Activated CD8-positive, alpha-beta memory T cell treated with anti-CD3 and anti-CD28 coated beads for 4 hours (primary cell): Measurements from ENCODE around the gene LAMTOR1.

Source experiments
- DNase-seq, 2 donors: peaks; one replicate each; pipeline ENCODE4 v3.0.0-alpha.2; 2020; ENCODE audit warnings: low read depth in 2 of 2

Gene LAMTOR1

DNA sequence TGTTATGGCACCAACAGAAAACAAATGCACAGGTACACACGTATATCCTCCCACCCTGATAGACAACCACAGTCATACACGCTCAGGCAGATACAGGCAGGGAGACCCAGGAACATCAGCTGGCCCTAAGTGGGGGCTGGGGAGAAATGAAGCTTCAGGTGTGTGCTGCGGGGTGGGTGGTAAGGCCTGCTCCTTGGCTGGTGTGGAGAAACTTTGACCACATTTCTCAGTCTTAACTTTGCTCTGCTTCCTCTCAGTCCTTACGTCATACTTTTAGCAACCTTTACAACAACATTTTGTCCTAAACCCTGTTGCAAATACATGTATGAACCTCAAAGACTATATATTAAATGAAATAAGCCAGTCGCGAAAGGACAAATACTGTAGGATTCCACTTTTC is 16.1 kb upstream of the LAMTOR1 start:
- no peak for DNase-seq

DNA sequence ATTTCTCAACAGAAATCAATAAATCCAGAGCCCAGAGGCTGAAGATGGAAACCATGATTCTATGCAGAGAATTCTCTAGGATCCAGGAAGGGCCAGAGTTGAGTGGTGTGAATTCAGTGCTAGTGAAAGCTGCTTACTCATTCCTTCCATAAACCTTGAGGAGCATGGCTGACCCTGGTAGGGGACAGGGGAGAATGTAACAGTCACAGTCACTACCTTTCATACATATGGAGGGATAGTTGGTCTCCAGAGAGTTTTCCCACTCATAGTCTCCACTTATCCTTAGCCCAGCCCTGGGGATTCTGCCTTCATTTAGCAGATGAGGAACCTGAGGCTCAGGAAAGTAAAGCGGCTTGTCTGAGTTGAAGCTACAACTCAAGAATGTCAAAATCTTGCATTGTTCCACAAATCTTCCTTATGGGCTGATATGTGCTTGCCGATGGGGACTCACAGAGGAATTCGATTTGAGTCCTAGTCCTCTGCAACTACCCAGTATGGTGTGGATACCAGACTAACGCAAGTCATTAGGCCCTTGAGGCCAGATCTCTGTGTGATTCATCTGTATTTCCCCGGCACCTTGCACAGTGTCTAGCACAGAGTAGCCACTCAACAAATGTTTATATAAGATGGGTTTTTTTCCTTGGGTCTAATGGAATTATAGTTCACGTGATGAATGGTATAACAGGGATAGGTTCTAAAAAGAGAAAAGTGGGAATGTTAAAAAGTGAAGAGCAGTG is 13.1 kb upstream of the LAMTOR1 start:
- no peak for DNase-seq

DNA sequence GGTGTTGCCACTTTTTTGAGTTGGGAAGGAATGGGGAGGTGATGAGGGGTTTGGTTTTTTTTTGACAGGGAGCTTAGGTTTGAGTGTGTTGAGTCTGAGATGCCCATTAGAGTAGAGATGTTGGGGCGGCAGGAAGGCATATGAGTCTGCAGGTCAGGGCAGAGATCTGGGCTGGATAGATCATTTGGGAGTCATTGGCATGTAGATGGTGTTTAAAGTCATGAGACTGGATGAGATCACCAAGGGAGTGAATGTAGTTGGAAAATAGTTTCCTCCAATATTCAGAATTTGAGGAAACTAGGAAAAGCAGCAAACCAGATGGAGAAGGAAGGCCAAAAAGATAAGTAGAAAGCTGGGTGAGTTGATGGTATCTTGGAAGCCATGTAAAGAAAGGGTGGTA is 11.5 kb upstream of the LAMTOR1 start:
- DNase-seq: no peak

DNA sequence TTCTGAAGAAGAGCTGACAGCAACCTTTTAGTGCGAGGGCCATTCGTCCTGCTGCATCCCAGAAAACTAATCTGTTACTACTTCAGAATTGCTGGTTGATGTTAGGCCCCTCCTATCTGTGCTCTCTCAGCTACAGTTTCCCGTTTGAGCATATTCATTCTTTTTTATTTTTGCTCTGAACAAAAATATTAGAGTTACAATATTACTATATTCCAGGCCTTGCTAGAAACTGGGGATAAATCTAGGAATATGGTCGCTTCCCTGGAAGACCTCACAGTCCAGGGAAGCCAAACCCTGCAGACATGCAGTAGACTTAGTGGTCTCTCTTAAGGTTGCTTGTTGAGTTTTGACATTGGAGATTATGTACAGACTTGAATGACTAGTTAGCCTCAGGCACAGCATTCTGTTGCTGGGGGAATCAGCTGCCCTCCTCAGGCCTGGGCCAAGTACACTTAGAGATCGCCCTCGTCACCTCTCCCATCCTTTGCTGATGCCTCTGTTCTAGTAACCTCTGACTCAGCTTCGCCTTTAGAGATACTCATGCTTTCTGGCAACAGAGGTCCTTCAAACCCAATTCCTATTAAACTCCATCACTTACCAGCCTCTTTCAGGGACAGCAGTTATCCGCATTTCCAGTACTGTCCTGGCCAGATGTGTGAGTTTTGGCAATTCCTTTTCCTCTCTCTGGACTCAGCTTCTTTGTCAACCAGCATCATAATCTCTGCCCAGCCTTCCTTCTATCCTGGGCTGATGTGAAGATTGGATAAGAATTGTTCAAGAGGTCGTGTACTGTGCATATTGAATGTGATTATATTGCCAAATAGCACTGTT is 10.1 kb upstream of the LAMTOR1 start:
- DNase-seq: no peak

DNA sequence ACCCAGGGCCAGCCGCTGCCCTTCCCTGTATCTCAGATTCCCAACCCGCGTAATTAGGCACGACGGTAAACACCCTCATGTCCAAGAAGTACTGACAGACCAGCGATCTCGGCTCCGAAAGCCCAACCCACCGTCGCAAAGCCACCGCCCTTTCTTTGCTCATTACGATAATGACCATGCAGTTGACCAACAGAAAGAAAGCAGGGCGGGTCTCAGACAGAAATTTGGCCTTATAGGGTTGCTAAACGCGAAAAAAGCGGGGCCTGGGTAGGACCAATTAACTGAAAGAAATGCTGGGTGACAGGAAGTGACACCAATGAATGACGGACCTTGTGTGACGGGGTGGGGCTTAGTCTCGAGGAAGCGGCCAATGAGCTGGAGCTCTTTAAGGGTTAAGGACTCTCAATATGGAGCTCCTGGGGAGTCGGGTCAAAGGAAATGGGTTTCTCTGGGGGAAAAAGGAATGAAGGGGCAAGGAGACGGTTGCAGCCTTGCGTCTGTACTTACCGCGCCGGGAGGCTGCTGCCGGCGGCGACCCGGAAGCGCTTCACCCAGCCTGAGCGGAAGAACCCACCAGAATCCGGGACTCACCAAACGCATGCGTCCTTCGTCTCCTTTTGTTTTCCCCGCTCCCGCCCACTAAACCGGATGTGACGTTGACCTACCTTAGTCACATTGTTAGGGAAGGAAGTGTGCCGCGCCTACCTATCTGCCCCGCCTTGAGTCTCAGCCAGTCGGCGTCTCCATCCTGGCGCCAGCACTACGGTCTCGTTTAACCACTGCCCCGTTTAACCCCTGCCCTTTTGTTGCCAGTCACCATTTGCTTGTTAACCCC is 9.3 kb upstream of the LAMTOR1 start, which contains the start of gene ANAPC15:
Gene ANAPC15 (minus strand): TSS at position 553 of the 835 bp plus-strand sequence. CDS start 1,419 bp downstream, outside the sequence.
- peak; percentile 99 for DNase-seq

DNA sequence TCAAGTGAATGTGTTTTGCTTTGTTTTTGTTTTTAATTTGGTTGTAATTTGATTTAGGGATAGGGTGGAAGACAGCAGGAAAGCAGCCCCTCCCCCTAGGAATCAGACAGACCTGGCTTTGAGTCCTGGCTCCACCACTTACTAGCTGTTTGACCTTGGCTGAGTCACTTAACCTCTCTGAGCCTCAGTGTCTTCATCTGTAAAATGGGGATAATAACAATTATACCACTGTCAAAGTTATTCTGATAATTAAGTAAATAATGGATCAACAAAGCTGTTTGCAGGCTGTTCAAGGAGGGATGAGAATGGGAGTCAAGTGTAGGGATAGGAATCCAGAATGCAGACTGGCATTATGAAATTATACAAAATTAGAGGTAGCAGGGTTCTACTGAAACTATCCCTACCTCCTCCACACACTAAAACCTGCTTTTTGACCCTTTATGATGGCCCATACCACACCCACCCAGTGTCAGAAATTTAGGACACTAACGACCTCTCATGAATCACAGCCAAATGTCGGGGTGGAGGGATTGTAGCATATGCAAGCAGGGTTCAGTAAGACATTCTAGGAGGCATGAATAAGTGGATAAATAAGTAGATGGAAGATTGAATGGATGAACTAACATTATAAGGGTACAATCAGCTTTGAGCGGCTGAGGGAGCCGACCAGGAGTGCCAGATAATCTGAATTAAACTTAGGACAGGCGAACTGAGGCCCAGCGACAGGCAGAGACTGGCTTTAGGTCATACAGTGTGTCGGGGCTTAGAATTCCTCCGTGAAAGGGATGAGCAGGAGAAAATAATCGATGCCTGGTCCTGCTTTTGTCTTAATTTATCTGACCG is 8.4 kb upstream of the LAMTOR1 start:
- no peak for DNase-seq

DNA sequence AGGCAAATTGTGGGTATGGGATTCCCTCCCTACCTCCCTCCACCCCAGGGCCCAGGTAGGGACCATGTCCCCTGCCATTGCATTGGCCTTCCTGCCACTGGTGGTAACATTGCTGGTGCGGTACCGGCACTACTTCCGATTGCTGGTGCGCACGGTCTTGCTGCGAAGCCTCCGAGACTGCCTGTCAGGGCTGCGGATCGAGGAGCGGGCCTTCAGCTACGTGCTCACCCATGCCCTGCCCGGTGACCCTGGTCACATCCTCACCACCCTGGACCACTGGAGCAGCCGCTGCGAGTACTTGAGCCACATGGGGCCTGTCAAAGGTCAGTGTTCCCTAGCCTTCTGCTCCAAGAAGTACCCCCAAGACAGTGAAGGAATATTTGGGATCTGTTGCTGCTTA is 2.8 kb upstream of the LAMTOR1 start, which contains the start of gene TOMT:
Gene TOMT (plus strand): TSS at position 37 of the 400 bp plus-strand sequence. CDS start 28 bp downstream, at position 65.
- DNase-seq: no peak

DNA sequence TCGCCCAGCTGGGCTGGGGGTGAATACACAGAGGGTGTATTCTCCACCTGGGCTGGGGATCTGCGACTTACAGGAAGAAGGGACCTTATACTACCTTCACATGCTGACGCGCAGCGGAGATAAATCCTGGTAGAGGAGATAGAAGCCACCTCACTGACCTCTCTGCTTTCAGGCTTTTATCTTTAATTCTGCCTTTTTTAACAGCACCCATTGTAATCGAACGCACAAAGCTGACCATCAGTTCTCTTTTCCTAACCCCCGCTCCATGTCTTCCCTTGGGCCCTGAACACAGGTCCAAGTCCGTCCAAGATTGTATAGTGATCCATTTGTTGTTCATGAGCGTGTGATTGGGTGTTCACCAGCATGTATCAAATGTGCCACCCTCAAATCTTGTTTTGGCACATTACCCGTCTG is 664 bp upstream of the LAMTOR1 start:
- DNase-seq: no peak

DNA sequence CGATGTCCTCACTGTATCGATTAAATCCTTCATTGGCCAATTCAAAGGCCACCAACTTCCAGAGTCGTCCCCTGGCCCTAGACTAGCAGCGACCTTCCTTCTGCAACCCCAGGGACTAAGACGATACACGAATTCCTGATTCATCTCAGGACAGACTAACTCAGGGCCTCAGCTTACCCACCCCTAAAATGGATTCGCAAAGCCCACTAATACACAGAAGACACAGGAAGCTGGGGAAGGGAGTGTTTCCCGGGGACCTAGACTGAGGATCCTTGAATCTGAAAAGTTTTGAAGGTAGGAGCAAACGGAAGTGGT is 509 bp downstream of the LAMTOR1 start:
- no peak for DNase-seq

DNA sequence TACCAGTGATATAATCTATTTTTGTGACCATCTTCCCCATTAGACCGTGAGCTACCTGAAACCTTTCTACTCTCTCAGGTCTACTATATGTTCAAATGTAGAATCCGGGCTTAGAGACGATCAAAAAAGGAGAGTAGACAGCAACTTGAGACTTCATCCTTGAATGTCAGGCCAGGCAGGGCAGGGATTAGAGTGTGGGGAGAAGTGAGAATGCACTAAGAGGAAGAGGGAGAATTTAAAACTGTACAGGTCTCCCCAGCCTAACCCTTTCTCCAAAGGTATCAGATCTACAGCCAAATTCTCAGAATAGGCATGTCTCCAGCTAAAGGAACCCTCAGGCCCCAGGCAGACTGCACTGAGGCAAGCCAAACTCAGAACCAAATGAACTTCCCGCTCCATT is 935 bp downstream of the LAMTOR1 start:
- no peak for DNase-seq

DNA sequence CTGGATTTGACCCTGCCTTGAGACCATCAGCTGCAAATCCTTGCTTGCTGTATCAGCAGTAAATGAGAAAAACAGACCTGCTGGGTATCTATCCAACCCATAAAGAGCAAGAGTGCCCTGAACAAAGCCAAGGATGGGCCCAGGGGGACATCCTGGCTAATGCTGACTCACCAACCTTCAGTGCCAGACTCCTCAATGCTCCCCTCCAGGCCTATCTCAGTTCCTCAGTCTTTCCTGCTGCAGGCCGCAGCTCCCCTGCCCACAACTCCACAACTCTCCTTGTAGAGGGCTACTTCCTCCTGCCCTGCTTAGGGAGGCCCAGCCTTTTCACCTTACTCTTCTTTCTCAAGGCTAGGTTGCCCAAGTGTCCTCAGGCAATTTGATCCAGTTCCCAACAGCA is 2.6 kb downstream of the LAMTOR1 start:
- no peak for DNase-seq

DNA sequence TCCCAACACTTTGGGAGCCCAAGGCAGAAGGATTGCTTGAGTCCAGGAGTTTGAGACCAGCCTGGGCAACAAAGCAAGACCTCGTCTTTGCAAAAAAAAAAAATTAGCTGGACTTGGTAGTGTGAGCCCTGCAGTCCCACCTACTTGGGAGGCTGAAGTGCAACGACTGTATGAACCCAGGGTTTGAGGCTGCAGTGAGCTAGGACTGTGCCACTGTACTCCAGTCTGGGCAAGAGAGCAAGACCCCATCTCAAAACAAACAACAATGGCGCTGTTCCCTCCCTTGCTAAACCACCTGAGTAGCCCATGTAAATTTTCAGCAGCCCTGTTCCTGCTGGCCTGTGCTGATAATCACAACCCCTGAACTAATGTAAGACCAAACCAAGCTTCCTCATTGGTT is 3.1 kb downstream of the LAMTOR1 start:
- DNase-seq: no peak

DNA sequence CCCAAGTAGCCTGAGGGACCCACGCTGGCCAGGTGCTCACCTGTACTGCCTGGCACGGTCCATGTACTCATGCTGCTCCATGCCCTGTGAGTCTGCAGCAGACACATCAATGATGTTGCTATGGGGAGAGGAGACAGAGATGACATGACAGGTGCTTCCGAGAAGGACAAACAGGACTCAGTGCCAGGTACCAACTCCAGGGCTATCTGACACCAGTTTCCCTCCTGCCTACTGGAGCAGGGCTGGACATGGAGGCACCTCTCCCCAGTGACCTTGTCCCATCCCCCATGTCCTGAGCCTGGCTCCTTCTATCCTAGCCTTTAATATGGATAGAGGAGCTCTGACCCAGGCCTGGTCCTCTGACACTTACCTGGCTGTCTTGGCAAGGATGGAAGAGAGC is 4.4 kb downstream of the LAMTOR1 start:
- no peak for DNase-seq

DNA sequence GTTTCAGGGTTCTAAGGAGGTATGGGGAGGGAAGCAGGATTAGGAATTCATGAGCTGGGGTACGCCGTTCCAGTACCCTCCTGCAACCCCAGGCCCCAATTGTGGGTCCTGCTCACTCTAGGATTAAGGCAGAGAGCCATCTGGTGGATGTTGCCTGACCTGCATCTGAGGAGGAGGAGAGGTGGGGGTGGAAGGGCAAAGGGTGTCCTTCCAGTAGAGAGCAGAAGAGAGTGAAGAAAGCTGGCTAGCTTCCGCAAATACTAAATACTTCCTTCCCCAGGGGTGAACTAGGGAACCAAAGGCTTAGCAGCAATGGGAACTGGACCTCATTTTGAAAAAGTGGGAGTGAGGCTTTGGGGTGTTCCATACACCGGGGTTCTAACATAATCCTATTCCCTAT is 11.8 kb downstream of the LAMTOR1 start:
- peak; percentile 31 to 35 for DNase-seq

DNA sequence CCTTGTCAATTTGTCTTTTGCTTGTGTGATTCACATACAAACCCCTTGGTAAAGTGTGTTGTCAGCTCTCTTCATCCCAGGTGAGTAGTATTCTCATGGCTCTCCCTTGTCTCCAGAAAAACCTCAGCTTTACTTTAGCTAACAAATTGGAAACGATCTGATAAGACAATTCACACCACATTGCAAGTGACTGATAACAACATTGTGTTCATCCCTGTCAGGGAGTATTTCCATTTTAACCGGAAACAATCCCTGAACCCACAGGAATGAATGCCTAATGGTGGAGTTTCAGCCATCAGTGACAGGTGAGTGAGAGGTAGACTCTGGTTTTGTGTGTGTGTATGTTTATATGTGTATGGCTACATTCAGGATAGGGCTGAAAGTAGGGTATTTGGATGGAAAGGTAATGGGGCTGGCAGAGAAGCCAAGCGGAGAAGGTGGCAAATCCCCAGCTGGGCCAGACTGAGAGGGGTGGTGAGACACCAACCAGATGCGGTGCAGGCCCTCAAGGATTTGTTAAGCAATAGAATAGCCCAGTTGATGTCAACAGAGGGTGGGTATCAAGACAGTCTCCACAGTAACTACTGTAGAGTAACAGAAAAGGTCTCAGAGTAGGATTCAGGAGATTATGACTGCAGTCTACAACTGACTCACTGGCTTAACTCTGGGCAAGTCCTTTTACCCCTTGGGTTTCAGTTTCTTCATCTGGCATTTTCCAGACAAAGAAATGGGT is 14.9 kb downstream of the LAMTOR1 start:
- no peak for DNase-seq

DNA sequence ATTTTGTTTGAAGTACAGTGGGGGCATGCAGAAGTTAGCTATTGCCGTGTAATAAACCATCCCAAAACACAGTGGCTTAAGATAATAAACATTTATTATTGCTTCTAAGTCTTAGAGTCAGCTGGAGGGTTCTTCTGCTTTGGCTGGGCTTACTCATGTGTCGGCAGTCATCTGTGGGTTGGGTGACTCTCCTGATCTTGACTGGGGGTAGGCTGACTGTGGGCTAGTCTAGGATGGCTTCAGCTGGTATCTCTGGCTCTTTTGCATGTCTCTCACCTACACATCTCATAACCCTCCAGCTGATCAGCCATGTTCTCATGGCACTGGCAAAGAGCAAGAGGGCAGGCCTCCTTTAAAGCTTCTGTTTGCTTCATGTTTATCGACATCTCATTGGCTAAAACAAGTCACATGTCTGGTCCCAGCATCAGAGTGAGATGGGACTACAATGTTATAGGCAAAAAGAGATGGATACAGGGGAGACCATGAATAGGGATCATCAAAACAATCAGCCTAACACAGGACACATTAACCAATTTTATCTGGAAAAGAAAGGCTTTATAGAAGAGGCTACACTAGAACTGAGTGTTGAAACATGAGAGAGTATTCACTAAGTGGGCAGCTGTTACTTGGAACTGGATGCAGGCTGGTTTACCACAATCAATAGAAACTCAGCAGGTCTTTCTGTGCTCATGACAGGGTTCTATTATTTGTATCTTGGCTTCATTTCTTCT is 17.3 kb downstream of the LAMTOR1 start:
- no peak for DNase-seq

DNA sequence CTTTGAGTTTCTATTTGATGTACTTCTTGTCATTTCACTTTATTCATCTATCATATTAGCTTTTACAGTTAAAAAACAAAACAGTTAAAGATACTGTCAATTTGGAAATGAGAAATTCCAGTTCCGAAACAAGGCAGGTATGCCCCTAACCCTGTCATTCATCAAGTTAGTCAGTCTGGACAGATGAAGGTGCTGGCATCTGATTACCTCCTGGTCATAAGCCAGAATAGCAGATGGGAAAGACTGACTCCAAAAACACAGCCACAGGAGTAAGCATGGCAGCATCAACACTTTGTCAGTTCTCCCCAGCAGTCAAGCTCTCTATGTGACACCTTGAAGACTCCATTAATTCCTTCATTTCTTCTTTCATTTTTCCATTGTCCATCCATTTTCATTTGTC is 18.1 kb downstream of the LAMTOR1 start:
- DNase-seq: no peak

DNA sequence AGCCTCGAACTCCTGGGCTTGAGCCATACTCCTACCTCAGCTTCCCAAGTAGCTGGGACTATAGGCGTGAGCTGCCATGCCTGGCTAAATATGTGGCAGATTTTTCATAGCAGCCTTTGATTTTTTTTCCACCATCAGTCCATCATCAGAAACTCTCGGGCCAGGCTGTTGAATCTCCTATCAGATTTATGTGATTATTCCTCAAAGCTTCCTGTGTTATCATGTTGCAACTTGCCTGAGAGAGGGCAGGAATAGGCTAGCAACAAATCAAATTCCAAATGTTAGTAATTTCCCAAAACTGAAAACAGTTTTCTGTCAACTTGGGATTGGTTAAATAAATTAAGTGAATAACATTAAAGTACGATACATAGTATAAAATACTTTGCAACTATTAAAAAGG is 19.0 kb downstream of the LAMTOR1 start:
- no peak for DNase-seq

DNA sequence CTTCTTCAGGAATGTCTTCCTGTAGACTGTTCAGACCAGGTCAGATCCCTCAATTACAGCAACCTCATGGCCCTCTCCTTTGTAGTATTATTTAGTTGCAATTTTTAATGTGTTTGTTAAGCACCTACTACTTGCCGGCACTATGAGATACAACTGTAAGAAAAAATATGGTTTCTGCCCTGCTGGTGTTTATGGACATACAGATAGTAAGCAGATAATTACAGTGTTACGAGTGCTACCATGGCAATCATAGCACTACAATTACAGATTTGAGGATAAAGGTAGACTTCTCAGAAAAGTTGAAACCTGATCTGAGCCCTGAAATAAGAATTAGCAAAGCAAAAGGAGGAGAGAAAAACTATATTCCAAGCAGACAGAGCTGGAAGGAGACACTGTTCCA is 19.7 kb downstream of the LAMTOR1 start:
- DNase-seq: no peak
